ENCODE data around the gene NT5C1B.

DNA sequence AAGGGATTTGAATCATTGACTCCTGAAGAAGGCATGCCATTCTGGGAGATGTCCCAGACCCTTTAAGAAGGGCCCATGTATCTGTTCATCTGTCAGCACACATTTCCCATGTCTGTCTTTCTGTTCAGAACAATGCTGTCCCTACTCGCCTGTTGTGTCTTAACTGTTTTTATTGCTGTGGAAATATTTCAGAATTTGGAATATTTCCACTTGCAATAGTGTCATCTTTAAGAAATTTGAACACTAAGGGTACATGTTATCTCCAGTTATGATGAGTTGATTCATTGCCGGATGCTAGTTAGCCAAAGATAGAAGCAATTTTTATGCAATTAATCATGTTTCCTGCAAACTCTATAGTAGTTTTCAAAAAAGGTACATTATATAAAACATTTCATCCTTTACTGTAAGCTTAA, 36.9 kb upstream of the NT5C1B start:
- TF ChIP-seq, protein P1, sequence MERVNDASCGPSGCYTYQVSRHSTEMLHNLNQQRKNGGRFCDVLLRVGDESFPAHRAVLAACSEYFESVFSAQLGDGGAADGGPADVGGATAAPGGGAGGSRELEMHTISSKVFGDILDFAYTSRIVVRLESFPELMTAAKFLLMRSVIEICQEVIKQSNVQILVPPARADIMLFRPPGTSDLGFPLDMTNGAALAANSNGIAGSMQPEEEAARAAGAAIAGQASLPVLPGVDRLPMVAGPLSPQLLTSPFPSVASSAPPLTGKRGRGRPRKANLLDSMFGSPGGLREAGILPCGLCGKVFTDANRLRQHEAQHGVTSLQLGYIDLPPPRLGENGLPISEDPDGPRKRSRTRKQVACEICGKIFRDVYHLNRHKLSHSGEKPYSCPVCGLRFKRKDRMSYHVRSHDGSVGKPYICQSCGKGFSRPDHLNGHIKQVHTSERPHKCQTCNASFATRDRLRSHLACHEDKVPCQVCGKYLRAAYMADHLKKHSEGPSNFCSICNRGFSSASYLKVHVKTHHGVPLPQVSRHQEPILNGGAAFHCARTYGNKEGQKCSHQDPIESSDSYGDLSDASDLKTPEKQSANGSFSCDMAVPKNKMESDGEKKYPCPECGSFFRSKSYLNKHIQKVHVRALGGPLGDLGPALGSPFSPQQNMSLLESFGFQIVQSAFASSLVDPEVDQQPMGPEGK (CRISPR knock-in tag; IDR thresholded peaks at IDR 0.05; ENCODE audit: borderline replicate concordance) = peak; percentile 76; the same call in 1 of the 2 replicates
- TF ChIP-seq ZFP3 (CRISPR knock-in tag; IDR thresholded peaks at IDR 0.05) = peak; percentile 71

All from SK-N-SH treated with all-trans-retinoic acid at 6 μM for 48 hours (cell line).